BJ (cell line): ENCODE results near the gene SCP2. TPM values are rescaled to one million over a fixed set of nuclear protein-coding genes. Genes with fewer than 3 reads are reported as not detected.

Experiments
- CTCF ChIA-PET: fragments of 350-600 bp; formaldehyde crosslinking; extraction: SDS; loops from one replicate; lab custom pipeline; 2021; ENCODE audit warnings: antibody characterized with exemption, inconsistent platforms; lab: Yijun Ruan, JAX
- POLR2A ChIA-PET: fragments of 300-600 bp; sonication (Branson Sonifier 250); formaldehyde crosslinking; extraction: SDS; loops from one replicate; lab custom pipeline; 2021; ENCODE audit warnings: antibody characterized with exemption; lab: Charles Lee
- DNase-seq: peaks from one replicate; pipeline ENCODE4 v3.0.0-alpha.2; 2011; ENCODE audit warnings: low read depth
- H3K27me3 ChIP-seq: 2 replicates; pipeline ENCODE4 v1.6.0; 2011; ENCODE audit warnings: low read length; ENCODE audit not compliant: control insufficient read depth, insufficient read depth
- H3K36me3 ChIP-seq: 2 replicates; pipeline ENCODE4 v1.5.1; 2011; ENCODE audit warnings: low read length; ENCODE audit not compliant: control insufficient read depth, insufficient read depth
- H3K4me3 ChIP-seq: 2 replicates; pipeline ENCODE4 v1.5.1; 2011; ENCODE audit warnings: low read depth, mild to moderate bottlenecking, control low read depth, low read length
- CTCF ChIP-seq: IDR thresholded peaks from 2 replicates; pipeline ENCODE4 v1.5.1; 2011; ENCODE audit warnings: low read depth, mild to moderate bottlenecking, control low read depth, inconsistent platforms, low read length, moderate library complexity; ENCODE audit not compliant: insufficient read depth
- polyA plus RNA-seq: library from polyadenylated mRNA; depleted of rRNA; stranded (reverse); fragments of >200 nt; gene quantifications from 2 replicates; pipeline ENCODE4 v1.2.3, GENCODE V29; 2011

SCP2 gene
- polyA plus RNA-seq, 1 experiment, result 50.0 TPM

- ChIA-PET CTCF (no interaction called here), POLR2A (interaction anchor here (0.6 kb wide), 1 partner anchor 157 kb away, joined by 4 read pairs; the partner anchor contains the start of gene SCP2)
- Histone ChIP-seq H3K27me3 (no peaks in the 10 kb centered on the region), H3K36me3 (peaks cover 59% of the 10 kb centered on the region), H3K4me3 (no peak overlapping the region)
- DNase-seq, result no peak
- TF ChIP-seq CTCF, result no peak
Observed at GRCh38 chr1:53084589-53084971, 157.5 kb downstream of the SCP2 start.

DNA sequence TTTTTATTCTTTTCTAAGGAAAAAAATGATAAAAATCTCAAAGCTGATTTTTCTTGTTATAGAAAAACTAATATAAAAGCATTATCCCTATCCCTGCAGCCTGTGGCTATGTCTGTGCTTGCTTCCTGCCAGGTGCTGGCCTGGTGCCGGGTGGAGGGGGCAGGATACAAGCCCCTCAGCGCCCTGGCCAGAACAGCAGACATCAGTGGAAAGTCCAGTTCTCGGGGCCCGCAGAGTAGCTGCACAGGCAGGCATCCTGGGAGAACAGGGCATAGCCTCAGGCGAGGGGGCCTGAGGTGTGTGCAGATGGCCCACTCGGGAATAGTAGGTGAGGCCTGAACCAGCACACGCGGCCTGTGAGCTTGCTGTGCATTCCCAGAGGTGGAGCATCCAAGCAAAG lies 158.3 kb downstream of the SCP2 start:
- TF ChIP-seq CTCF, result no peak
- Histone ChIP-seq H3K27me3 (no peaks in the 10 kb centered on the region), H3K36me3 (peaks cover 59% of the 10 kb centered on the region), H3K4me3 (no peak overlapping the region)
- no peak for DNase-seq
- POLR2A ChIA-PET, result no interaction called here
- CTCF ChIA-PET, result no interaction called here

DNA sequence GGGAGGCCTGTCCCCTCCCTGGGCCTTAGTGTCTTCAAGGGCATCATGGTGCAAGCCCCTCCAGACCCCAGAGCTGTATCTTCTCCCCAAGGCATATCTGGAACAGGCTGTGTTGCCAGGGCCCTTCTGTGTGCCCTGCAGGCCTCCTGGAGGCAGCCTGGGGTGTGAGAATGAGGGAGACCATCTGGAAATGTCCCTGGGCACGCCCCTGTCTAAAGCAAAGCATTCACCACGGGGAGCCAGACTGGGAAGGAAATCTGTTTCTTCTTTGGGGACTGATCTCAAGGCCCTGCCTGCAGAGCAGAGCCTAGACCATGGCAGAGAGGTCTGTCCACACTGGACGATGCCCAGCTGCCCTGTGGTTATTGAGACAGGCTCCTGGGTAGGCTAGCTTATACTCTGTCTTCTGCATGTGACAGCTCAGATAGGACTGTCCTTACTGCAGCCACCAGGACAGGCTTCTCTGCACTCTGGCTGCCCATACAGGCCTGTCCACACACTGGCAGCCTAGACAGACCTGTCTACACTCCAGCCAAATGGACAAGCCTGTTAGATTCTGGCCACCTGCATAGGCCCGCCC lies 159.5 kb downstream of the SCP2 start:
- CTCF ChIA-PET, result no interaction called here
- POLR2A ChIA-PET, result no interaction called here
- H3K27me3 ChIP-seq, result no peaks in the 10 kb centered on the region
- peaks cover 48% of the 10 kb centered on the region for H3K36me3 ChIP-seq
- H3K4me3 ChIP-seq, result no peak overlapping the region
- no peak for TF ChIP-seq CTCF
- DNase-seq, result no peak

- Histone ChIP-seq H3K27me3 (no peaks in the 10 kb centered on the region), H3K4me3 (no peak overlapping the region), H3K36me3 (peaks cover 40% of the 10 kb centered on the region)
- CTCF ChIA-PET, result interaction anchor here (0.8 kb wide), 1 partner anchor 99 kb away, joined by 3 read pairs; no protein-coding TSS in a partner anchor
- TF ChIP-seq CTCF, result no peak
- no peak for DNase-seq
- POLR2A ChIA-PET, result no interaction called here
Observed at GRCh38 chr1:53087332-53088285, 160.5 kb downstream of the SCP2 start.

DNA sequence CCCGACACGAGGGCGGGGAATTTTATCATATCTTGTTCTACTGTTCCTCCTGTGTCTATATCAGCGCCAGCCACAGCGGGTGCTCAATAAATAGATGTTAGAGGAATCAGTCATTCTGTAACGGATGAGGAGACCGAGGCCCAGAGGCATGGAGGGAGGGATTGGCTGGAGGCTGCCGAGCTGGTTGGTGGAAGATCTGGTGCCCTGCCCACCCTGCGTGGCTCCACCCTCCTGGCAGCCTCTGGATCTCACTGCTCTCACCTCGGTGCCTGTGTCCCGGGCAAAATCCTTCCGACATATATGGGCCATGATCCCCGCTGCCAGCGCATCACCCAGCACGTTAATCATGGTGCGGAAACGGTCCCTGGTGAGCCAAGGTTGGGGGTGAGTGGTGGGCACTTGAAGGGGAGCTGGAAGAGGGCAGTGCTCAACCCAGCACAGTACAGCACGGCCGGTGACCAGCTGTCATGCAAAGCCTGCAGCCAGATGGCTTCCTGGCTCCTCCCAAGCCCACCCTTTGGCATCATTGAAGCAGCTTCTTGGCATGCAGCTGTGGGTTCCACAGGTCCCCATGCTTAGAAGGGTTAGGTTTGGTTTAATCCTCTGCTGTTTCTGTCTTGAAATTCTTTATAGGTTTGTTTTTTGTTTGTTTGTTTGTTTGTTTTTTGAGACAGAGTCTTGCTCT lies 161.7 kb downstream of the SCP2 start:
- CTCF ChIA-PET, result interaction anchor here (1.7 kb wide), 1 partner anchor 98 kb away, joined by 4 read pairs; no protein-coding TSS in a partner anchor
- no peak for DNase-seq

More for the DNA sequence above, 161.7 kb downstream of the SCP2 start:
- Histone ChIP-seq H3K36me3 (peaks cover 30% of the 10 kb centered on the region), H3K4me3 (no peak overlapping the region), H3K27me3 (no peaks in the 10 kb centered on the region)
- no peak for TF ChIP-seq CTCF
- POLR2A ChIA-PET, result no interaction called here
